ENCODE data around the gene GPC5. TPM values are rescaled to one million over a fixed set of nuclear protein-coding genes. Genes with fewer than 3 reads are reported as not detected.
"Not testable (repeated sequence)": the region's sequence is repeated elsewhere in the genome, so short reads cannot be mapped to it uniquely, and the experiment has no call there.

Gene GPC5
- total RNA-seq, 1 donor = not detected

- TF ChIP-seq CTCF (IDR thresholded peaks at IDR 0.05; ENCODE audit: insufficient read depth, low read depth, low read length) = no peak
- DNase-seq (ENCODE audit: low read depth) = no peak
Measured at GRCh38 chr13:92260363-92260762, 861.9 kb downstream of the GPC5 start.

GRCh38 chr13:92262100-92262788 is 863.8 kb downstream of the GPC5 start:
- no peak overlapping the region for H3K4me3 ChIP-seq (ENCODE audit: low read depth, low read length)
- no peak for DNase-seq (ENCODE audit: low read depth)
- TF ChIP-seq CTCF (IDR thresholded peaks at IDR 0.05; ENCODE audit: insufficient read depth, low read depth, low read length) = no peak

More at GRCh38 chr13:92260363-92260762, 861.9 kb downstream of the GPC5 start:
- no peak overlapping the region for H3K4me3 ChIP-seq (ENCODE audit: low read depth, low read length)

- no peak for TF ChIP-seq CTCF (IDR thresholded peaks at IDR 0.05; ENCODE audit: insufficient read depth, low read depth, low read length)
- no peak overlapping the region for H3K4me3 ChIP-seq (ENCODE audit: low read depth, low read length)
- DNase-seq (ENCODE audit: low read depth) = no peak
Measured at GRCh38 chr13:92265408-92265807, 867.0 kb downstream of the GPC5 start.

- no peak for DNase-seq (ENCODE audit: low read depth)
- no peak for TF ChIP-seq CTCF (IDR thresholded peaks at IDR 0.05; ENCODE audit: insufficient read depth, low read depth, low read length)
- H3K4me3 ChIP-seq (ENCODE audit: low read depth, low read length) = no peak overlapping the region
Measured at GRCh38 chr13:92270990-92271389, 872.6 kb downstream of the GPC5 start.

- TF ChIP-seq CTCF (IDR thresholded peaks at IDR 0.05; ENCODE audit: insufficient read depth, low read depth, low read length) = no peak
- H3K4me3 ChIP-seq (ENCODE audit: low read depth, low read length) = no peak overlapping the region
- no peak for DNase-seq (ENCODE audit: low read depth)
Measured at GRCh38 chr13:92272177-92272576, 873.8 kb downstream of the GPC5 start.

GRCh38 chr13:92280986-92281385 is 882.6 kb downstream of the GPC5 start:
- DNase-seq (ENCODE audit: low read depth); H3K4me3 ChIP-seq (ENCODE audit: low read depth, low read length): not testable (repeated sequence)

GRCh38 chr13:92290718-92291307 is 892.4 kb downstream of the GPC5 start:
- not testable (repeated sequence) for DNase-seq (ENCODE audit: low read depth); H3K4me3 ChIP-seq (ENCODE audit: low read depth, low read length)

GRCh38 chr13:92294533-92294932 is 896.1 kb downstream of the GPC5 start:
- H3K4me3 ChIP-seq (ENCODE audit: low read depth, low read length); DNase-seq (ENCODE audit: low read depth): not testable (repeated sequence)

GRCh38 chr13:92296154-92296671 is 897.8 kb downstream of the GPC5 start:
- DNase-seq (ENCODE audit: low read depth); H3K4me3 ChIP-seq (ENCODE audit: low read depth, low read length): not testable (repeated sequence)
